IPS-20b (cell line): ENCODE results near the gene CFAP97.
"Not testable (repeated sequence)": the region's sequence is repeated elsewhere in the genome, so short reads cannot be mapped to it uniquely, and the experiment has no call there.

Experiments
- H3K27ac ChIP-seq: one replicate; pipeline ENCODE4 v1.5.1; 2013; ENCODE audit warnings: low read length
- H3K27me3 ChIP-seq: 2 replicates; pipeline ENCODE4 v1.6.1; 2013; ENCODE audit warnings: mild to moderate bottlenecking, low read length, inconsistent platforms; ENCODE audit not compliant: insufficient read depth
- H3K36me3 ChIP-seq: 2 replicates; pipeline ENCODE4 v1.6.1; 2013; ENCODE audit warnings: low read depth, mild to moderate bottlenecking, inconsistent platforms, low read length, moderate library complexity; ENCODE audit not compliant: insufficient read depth
- H3K4me1 ChIP-seq: 2 replicates; pipeline ENCODE4 v1.6.1; 2013; ENCODE audit warnings: mild to moderate bottlenecking, control low read depth, inconsistent platforms, low read length, moderate library complexity; ENCODE audit not compliant: insufficient read depth
- H3K4me3 ChIP-seq: 2 replicates; pipeline ENCODE4 v1.5.1; 2013; ENCODE audit warnings: mild to moderate bottlenecking, low read length, inconsistent platforms
- H3K9ac ChIP-seq: 2 replicates; pipeline ENCODE4 v1.6.1; 2013; ENCODE audit warnings: low read depth, mild to moderate bottlenecking, inconsistent platforms, low read length, moderate library complexity
- H3K9me3 ChIP-seq: 2 replicates; pipeline ENCODE4 v1.6.1; 2013; ENCODE audit warnings: mild to moderate bottlenecking, low read depth, low read length, inconsistent platforms; ENCODE audit not compliant: insufficient read depth

The CFAP97 gene

DNA sequence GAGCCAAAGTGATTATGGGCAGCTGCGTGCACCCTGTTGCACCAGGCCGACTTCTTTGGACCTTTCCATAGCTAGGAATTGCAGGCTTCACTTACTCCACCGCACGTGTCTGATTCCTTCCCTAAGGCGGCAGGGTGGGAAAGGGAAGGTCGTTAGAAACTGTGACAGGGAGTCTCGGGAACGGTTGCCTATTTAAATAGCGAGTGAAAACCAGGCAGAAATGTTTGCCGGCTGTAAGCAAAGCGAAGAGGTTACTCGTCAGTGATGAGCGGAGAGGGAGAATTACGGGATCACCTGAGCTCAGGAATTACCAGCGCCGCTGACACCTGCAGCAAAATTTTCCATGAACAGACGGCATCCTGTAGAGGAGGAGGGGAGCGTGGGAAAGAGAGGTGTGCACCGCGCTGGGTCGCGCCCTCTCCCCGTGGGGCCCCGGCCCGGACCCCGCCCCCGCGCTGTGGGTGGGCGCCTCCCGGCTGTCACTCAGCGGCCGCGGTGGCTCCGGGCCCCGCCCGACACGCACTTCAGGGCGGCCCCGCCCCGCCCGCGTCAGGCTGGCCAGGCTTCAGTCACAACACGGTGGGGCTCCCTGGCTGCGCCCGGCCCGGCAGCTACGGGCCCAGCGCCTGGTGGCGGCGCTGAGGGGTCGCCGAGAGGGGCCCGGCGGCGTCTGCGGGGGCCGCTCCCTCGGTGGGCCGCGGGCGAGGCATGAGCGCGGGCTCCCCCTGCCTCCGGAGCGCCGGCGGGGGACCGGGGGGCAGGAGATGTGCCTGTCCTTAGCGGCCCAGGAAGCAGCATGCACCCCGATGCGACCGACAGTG lies 5.4 kb upstream of the CFAP97 start, which contains the start of gene SNX25:
Gene SNX25, plus strand, starts transcription at position 568 of the 821 bp plus-strand sequence. Its CDS starts 229 bp downstream, at position 797.
- H3K27me3 ChIP-seq, result peaks cover 56% of the 10 kb centered on the region
- H3K9ac ChIP-seq, result peak within 1 kb of the TSS; percentile 79; the same call in 1 of the 2 replicates
- peak within 1 kb of the TSS; percentile 87 for H3K4me3 ChIP-seq
- no peaks in the 10 kb centered on the region for H3K36me3 ChIP-seq
- H3K27ac ChIP-seq, result no peak within 1 kb of the TSS
- no peaks in the 10 kb centered on the region for H3K9me3 ChIP-seq
- H3K4me1 ChIP-seq, result peaks cover 21% of the 10 kb centered on the region

DNA sequence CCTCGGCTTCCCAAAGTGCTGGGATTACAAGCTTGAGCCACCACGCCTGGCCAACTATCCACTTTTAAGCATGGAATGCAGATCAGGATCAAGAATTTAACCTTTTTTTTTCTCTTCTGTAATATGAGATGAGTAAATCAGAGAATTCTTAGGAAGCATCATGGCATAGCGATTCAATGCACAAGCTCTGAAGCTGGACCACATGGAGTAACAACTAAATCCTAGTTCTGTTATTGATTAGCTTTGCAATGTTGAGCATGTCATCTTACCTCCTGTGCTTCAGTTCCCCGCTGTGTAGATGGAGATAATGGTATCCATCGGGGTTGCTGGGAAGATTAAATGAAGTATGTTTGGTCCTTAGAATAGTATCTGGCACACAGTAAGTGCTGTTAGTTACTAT lies 3.7 kb upstream of the CFAP97 start:
- Histone ChIP-seq H3K27me3 (peaks cover 51% of the 10 kb centered on the region), H3K4me1 (peaks cover 18% of the 10 kb centered on the region), H3K27ac (no peak overlapping the region), H3K9ac (no peak overlapping the region), H3K4me3 (no peak overlapping the region), H3K36me3 (no peaks in the 10 kb centered on the region), H3K9me3 (no peaks in the 10 kb centered on the region)

DNA sequence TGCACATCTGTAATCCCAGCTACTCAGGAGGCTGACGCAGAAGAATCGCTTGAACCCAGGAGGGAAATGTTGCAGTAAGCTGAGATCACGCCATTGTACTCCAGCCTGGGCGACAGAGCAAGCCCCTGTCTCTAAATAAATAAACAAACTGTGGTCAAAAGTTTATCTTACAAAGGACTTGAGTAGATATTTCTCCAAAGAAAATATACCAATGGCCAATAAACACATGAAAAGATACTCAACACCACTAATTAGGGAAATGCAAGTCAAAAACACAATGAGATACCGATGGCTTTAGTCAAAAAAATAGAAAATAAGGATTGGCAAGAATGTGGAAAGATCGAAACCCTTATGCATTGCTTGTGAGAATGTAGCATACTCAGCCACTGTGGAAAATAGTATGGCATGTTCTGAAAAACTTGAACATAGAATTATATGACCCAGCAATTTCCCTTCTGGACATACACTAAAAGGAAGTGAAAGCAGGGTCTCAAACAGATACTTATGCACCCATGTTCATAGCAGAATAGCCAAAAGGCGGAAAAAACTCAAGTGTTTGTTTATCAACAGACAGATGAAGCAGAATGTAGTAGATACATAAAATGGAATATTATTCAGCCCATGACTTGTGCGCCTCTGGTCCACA lies 2.0 kb upstream of the CFAP97 start:
- Histone ChIP-seq H3K36me3 (no peaks in the 10 kb centered on the region), H3K4me3 (no peak overlapping the region), H3K27me3 (peaks cover 37% of the 10 kb centered on the region), H3K4me1 (peaks cover 19% of the 10 kb centered on the region; the same call in 1 of the 2 replicates), H3K27ac (no peak overlapping the region), H3K9ac (no peak overlapping the region), H3K9me3 (no peaks in the 10 kb centered on the region)

DNA sequence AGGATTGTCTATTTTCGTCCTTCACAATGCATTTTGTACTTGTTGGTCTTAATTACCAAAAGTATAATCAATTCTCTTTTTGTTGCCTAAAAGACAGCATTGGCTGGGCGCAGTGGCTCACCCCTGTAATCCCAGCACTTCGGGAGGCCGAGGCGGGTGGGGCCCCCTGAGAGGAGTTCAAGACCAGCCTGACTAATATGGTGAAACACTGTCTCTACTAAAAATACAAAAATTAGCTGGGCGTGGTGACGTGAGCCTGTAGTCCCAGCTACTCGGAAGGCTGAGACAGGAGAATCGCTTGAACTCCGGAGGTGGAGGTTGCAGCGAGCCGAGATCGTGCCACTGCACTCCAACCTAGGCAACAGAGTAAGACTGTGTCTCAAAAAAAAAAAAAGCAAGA lies 1.3 kb upstream of the CFAP97 start:
- Histone ChIP-seq H3K4me1 (peaks cover 19% of the 10 kb centered on the region; the same call in 1 of the 2 replicates), H3K27me3 (peaks cover 31% of the 10 kb centered on the region)
- H3K36me3 ChIP-seq, H3K4me3 ChIP-seq, H3K9ac ChIP-seq, H3K27ac ChIP-seq, H3K9me3 ChIP-seq: not testable (repeated sequence)

DNA sequence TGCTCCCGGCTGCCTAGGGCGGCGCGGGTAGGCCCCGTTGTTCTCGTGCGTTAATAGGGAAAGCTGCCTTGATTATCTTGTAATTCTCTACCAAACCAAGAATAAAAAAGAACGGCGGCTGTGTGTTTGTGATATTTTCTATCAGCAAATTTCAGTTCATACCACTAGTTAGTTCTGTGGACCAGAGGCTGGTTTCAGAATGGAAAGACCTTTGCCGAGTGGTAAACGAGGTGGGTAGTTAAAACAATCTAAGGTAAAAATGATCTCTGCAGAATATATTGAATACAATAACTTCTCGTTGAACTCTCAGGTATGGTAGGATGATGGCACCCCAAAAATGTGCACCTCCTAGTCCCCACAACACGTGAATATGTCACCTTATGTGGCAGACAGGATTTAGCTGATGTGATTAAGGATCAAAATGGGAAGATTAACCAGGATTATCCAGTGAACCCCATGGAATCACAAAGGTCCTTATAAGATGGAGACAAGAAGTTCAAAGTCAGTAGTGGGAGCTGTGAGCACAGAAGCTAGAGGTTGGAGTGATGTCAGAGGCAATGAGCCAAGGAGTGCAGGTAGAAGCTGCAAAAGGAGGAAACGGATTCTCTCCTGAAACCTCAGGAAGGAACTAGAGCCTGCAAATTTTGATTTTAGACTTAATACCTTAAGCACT lies 574 bp upstream of the CFAP97 start:
- Histone ChIP-seq H3K4me1 (peaks cover 19% of the 10 kb centered on the region; the same call in 1 of the 2 replicates), H3K9ac (peak overlapping the region; percentile 45; the same call in 1 of the 2 replicates), H3K9me3 (no peaks in the 10 kb centered on the region), H3K27ac (no peak overlapping the region), H3K4me3 (peak overlapping the region; percentile 69), H3K36me3 (no peaks in the 10 kb centered on the region), H3K27me3 (peaks cover 31% of the 10 kb centered on the region)

DNA sequence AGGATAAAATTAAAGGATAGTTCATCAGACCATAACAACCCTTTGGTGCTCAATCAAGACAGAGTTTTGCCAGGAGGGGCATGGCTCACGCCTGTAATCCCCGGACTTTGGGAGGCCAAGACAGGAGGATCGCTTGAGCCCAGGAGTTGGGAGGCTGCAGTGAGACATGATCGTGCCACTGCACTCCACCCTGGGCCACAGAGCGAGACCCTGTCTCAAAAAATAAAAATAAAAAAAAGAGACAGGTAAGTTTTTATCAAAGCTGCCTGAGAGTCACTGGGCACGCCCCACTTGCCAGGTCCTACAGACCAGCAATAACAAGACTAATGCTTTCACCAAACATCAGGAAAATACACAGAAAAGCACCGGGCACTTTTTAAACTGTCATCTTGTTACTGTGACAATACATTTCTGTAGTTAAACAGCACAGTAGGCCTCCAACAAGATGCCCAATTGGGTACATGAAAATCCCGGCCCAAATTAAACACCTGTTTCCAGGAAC lies 765 bp downstream of the CFAP97 start:
- H3K9me3 ChIP-seq, result no peaks in the 10 kb centered on the region
- H3K36me3 ChIP-seq, result 0 out of 2 replicates have a peak, but pooled peaks cover 4% of the 10 kb centered on the region
- peaks cover 21% of the 10 kb centered on the region for H3K27me3 ChIP-seq
- peaks cover 19% of the 10 kb centered on the region; the same call in 1 of the 2 replicates for H3K4me1 ChIP-seq
- H3K27ac ChIP-seq, result no peak overlapping the region
- H3K9ac ChIP-seq, result peak overlapping the region; percentile 81; the same call in 1 of the 2 replicates
- H3K4me3 ChIP-seq, result peak overlapping the region; percentile 69

DNA sequence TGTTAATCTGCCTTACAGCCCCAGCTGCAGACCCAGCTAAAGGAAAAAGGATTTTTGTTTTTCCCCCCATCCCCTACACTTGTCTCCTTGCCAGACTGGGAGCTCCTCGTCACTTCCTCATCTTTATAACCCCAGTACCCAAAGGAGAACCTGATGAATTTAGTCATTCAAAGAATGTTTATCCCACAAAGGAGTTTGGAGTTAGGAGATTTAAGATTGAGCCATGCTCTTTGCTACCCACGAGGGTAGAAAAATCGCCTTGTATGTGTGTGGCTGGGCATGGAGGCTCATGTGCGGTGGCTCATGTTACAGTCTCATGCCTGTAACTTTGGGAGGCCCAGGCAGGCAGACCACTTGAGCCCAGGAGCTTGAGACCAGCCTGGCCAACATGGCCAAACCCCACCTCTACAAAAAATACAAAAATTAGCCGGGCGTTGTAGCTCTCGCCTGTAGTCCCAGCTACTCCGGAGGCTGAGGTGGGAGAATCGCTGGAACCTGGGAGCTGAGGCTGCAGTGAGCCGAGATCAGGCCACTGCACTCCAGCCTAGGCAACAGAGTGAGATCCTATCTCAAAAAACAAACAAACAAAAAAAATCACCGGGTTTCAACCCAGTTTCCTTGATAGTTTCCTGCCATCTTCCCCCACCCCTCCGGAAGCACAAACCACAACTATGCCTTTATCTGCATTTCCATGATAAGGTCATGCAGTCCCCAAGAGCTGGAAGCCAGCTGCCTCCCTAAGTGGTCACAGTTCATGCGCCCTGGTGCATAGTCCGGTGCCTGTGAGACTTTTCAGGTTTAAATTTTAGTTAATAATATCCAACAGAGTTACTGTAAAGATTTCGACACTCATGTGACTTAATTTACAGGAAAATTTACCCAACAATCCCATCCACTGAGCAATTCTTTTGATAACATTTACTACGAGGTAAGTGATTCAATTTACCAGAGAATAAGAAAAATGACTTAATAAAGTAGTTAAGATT lies 1.5 kb downstream of the CFAP97 start:
- H3K27me3 ChIP-seq, result peaks cover 13% of the 10 kb centered on the region; the same call in 1 of the 2 replicates
- H3K4me1 ChIP-seq, result peaks cover 19% of the 10 kb centered on the region; the same call in 1 of the 2 replicates
- 0 out of 2 replicates have a peak, but pooled peaks cover 4% of the 10 kb centered on the region for H3K36me3 ChIP-seq
- H3K9ac ChIP-seq, result peak overlapping the region; percentile 57; the same call in 1 of the 2 replicates
- H3K9me3 ChIP-seq, result no peaks in the 10 kb centered on the region
- H3K27ac ChIP-seq, result no peak overlapping the region
- H3K4me3 ChIP-seq, result peak overlapping the region; percentile 69

DNA sequence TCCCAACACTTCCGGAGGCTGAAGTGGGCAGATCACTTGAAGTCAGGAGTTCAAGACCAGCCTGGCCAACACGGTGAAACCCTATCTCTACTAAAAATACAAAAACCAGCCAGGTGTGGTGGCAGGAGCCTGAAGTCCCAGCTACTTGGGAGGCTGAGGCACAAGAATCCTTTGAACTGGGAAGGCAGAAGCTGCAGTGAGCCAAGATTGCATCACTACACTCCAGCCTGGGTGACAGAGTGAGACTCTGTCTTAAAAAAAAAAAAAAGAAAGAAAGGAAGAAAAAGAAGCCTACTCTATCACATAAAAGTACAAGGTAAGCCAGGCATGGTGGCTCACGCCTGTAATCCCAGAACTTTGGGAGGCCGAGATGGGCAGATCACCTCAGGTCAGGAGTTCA lies 5.6 kb downstream of the CFAP97 start:
- not testable (repeated sequence) for H3K4me3 ChIP-seq, H3K27me3 ChIP-seq, H3K9ac ChIP-seq, H3K27ac ChIP-seq, H3K36me3 ChIP-seq, H3K9me3 ChIP-seq
- peaks cover 15% of the 10 kb centered on the region; the same call in 1 of the 2 replicates for H3K4me1 ChIP-seq

DNA sequence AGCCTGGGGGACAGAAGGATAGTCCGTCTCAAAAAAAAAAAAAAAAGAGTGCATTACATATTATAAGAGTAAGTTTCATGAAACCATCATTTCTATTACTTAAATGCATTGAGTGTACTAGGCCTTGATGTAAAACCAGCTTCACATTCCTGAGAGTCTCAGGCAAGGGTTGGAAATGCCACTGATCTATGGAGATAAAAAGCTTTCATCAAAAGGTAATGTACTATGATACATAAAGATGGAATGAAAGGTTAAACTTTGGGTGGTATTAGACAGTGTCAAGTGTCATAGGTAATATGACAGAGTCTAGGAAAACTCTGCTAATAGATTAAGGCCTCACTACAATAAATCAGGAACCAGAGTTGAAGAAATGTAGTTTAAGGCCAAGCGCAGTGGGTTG lies 7.4 kb downstream of the CFAP97 start:
- Histone ChIP-seq H3K4me3 (no peak overlapping the region), H3K27ac (no peak overlapping the region), H3K36me3 (0 out of 2 replicates have a peak, but pooled peaks cover 4% of the 10 kb centered on the region), H3K9ac (no peak overlapping the region), H3K27me3 (no peaks in the 10 kb centered on the region), H3K9me3 (no peaks in the 10 kb centered on the region), H3K4me1 (peaks cover 2% of the 10 kb centered on the region; the same call in 1 of the 2 replicates)

DNA sequence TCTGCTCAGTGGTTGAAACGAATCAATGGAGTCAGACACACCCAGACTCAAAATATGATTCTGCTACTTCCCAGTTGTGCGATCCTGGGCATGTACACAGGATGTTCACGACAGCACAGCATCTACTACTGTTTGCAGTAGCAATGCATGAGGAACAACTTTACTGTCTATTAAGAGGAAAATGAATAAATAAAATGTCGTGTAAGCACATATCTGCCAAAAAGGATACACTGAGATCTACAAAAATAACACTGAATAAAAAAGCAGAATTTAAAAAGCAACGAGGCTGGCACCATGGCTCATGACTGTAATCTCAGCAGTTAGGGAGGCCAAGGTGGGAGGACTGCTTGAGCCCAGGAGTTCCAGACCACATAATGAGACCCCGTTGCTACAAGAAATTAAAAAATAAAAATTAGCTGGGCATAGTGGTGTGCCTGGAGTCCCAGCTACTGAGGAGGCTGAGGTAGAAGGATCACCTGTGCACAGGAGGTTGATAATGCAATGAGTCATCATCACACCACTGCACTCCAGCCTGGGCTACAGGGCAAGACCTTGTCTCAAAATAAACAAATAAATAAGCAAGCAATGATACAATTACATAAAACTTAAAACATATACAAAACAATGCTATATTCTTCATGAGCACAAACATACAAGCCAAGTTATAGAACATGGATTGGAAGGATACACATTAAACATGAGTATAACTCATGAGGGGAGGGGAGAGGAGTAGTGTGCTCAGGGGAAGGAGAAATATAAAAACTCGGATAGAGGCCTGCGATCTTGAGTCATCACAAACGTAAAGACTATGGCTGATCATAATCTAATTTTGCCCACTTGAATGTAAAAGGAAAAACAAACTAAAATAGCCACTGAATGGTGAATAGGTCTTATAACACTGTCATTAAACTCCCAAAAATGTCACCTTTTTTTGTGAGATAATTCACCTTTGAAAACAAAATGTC lies 8.6 kb downstream of the CFAP97 start:
- H3K27me3 ChIP-seq, result no peaks in the 10 kb centered on the region

More for the DNA sequence above, 8.6 kb downstream of the CFAP97 start:
- Histone ChIP-seq H3K9me3 (no peaks in the 10 kb centered on the region), H3K36me3 (peaks cover 13% of the 10 kb centered on the region), H3K4me1 (no peaks in the 10 kb centered on the region), H3K4me3 (no peak overlapping the region), H3K27ac (no peak overlapping the region), H3K9ac (no peak overlapping the region)
